Measurements from ENCODE around the gene MFN2.

Gene MFN2

DNA sequence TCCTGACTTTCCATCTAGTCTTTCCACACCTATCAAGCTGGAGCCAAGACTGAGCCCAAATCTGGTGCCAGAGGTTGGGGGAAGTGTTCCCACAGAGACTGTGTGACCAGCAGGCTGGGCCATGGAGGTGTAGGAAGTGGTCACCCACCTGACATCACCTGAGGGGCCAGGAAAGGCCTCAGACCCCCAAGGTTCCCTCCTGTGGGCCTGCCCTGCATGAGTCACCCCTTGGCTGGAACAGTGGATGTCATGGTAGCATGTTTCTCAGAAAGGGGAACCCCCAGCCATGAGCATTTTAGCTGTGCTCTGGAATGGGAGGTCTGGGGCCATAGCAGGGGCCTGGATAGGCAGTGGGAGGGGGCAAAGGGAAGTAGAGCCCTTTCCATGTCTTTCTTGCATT, 77.1 kb downstream of the MFN2 start:
- no peak for DNase-seq (ENCODE audit: low spot score)
- POLR2A ChIA-PET (ENCODE audit: low non-redundant PET): interaction anchor here (0.5 kb wide), 1 partner anchor 9 kb away, joined by 3 read pairs; no protein-coding TSS in a partner anchor
- CTCF ChIA-PET: no interaction called here
- H3K27ac ChIP-seq: no peak overlapping the region
- TF ChIP-seq, protein P1, sequence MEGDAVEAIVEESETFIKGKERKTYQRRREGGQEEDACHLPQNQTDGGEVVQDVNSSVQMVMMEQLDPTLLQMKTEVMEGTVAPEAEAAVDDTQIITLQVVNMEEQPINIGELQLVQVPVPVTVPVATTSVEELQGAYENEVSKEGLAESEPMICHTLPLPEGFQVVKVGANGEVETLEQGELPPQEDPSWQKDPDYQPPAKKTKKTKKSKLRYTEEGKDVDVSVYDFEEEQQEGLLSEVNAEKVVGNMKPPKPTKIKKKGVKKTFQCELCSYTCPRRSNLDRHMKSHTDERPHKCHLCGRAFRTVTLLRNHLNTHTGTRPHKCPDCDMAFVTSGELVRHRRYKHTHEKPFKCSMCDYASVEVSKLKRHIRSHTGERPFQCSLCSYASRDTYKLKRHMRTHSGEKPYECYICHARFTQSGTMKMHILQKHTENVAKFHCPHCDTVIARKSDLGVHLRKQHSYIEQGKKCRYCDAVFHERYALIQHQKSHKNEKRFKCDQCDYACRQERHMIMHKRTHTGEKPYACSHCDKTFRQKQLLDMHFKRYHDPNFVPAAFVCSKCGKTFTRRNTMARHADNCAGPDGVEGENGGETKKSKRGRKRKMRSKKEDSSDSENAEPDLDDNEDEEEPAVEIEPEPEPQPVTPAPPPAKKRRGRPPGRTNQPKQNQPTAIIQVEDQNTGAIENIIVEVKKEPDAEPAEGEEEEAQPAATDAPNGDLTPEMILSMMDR (conservative IDR thresholded peaks at IDR 0.05; ENCODE audit: low read depth): no peak

DNA sequence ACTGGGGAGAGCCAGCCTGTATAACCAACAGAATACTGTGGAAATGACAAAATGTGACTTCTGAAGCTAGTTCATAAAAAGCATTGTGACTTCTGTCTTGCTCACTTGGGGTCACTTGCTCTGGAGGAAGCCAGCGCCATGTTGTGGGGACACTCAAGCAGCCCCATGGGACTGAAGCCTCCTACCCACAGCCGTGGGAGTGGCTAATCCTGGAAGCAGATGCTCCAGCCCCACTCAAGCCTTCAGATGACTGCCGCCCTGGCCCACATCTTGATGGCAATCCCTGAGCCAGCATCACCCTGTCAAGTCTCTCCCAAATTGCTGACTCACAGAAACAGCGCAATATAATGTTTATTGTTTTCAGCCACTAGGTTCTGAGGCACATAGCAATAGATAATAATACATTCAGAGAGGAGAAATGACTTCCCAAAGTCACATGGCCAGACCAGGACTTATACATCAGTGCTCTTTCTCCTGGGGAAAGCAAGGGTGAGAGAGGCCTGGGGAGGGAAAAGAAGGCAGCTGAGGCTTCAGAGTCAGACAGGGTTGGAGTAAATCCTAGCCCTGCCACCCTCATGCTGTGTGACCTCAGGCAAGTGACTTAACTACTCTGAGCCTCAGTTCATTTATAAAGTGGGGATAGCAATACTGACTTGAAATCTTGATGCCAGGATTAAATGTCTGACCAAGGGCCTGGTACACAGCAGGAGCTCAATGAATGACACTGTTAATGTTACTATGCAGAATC, 77.9 kb downstream of the MFN2 start:
- H3K27ac ChIP-seq: no peak overlapping the region
- ChIA-PET CTCF (interaction anchor here (0.6 to 0.8 kb wide), 2 partner anchors 27 to 477 kb away, joined by 3 to 4 read pairs; no protein-coding TSS in a partner anchor), POLR2A (ENCODE audit: low non-redundant PET) (interaction anchor here (0.5 kb wide), 1 partner anchor 10 kb away, joined by 3 read pairs; no protein-coding TSS in a partner anchor)
- TF ChIP-seq, protein P1 (conservative IDR thresholded peaks at IDR 0.05; ENCODE audit: low read depth): no peak
- no peak for DNase-seq (ENCODE audit: low spot score)

DNA sequence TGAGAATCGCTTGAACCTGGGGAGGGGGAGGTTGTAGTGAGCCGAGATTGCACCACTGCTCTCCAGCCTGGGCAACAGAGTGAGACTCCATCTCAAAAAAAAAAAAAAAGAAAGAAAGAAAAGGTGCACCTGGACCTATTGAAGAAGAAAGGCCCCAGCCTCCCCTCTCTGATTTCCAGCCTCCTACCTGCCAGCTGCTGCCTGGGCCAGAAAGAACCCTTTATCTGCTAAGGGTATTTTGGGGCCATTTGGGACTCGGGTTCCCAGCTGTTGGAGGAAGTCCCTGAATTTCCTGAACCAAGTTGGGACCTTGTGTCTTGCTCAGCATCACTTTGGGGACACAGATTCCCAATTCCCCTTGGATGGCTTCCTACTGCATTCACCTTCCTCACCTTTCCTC, 79.0 kb downstream of the MFN2 start:
- no peak overlapping the region for H3K27ac ChIP-seq
- DNase-seq (ENCODE audit: low spot score): no peak
- POLR2A ChIA-PET (ENCODE audit: low non-redundant PET): no interaction called here
- CTCF ChIA-PET: no interaction called here
- TF ChIP-seq, protein P1 (conservative IDR thresholded peaks at IDR 0.05; ENCODE audit: low read depth): no peak

DNA sequence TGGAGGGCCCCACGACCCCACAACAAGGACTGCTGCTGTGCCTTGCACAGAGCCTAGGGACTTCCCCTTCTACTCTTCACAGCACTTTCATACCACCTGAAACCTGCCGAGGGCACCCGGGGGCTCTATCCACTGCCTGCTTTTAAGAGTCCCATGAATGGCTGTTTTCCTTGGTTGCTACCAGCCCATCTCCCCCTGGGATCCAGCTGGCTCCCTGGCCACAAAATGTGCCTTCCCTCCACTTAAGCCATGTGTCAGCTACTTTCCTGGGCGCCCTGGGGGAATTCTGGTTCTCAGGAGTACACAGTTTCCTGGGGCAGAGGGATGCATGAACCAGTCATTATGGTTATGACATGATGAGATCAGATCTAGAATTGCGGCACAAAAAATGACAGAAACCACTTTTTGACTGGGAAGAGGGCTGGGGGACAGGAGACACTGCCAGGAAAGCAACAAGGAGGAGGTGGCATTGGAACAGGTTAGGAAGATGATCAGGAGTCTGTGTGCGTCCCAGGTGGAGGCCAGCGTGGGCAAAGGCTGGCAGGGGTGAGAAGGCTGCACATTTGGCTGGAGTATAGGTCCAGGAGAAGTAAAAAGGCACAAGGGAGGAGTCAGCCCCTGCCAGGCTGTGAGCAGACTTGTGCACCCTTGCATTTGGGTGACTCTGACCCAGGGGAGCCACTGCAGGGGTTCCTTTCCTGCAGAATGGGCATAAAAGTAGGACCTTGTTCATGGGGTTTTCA, 79.6 kb downstream of the MFN2 start:
- no peak overlapping the region for H3K27ac ChIP-seq
- CTCF ChIA-PET: no interaction called here
- POLR2A ChIA-PET (ENCODE audit: low non-redundant PET): no interaction called here
- TF ChIP-seq, protein P1 (conservative IDR thresholded peaks at IDR 0.05; ENCODE audit: low read depth): no peak
- DNase-seq (ENCODE audit: low spot score): no peak

DNA sequence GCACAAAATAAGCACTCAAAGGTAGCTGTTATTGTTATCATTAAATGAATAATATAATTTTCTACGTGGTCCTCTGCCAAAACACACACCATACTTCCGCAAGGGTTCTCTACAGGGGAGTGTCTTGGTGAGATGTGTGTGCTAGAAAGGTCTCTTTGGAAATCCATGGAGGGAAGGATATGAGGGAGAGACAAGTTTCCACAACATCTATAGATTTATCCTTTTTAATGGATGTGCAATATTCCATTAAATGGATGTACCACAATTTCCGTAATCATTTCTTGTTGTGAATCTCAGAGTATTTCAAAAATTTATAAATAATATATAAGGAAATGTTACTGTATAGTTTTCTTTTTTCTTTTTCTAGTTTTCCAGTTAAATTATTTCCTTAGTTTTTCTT, 80.3 kb downstream of the MFN2 start:
- ChIA-PET POLR2A (ENCODE audit: low non-redundant PET) (no interaction called here), CTCF (no interaction called here)
- TF ChIP-seq, protein P1 (conservative IDR thresholded peaks at IDR 0.05; ENCODE audit: low read depth): no peak
- DNase-seq (ENCODE audit: low spot score): no peak
- H3K27ac ChIP-seq: no peak overlapping the region
